Measurements from ENCODE around the gene HOXA13.

Gene HOXA13

GRCh38 chr7:27156916-27157701, 42.8 kb downstream of the HOXA13 start:
- Histone ChIP-seq H3K9me3 (ENCODE audit: control insufficient read depth, low read length) (no peaks in the 10 kb centered on the region), H3K4me1 (ENCODE audit: control insufficient read depth, insufficient read depth, low read length, poor library complexity, severe bottlenecking) (peaks cover 7% of the 10 kb centered on the region), H3K27ac (ENCODE audit: low read depth, low read length, severe bottlenecking) (no peak overlapping the region), H3K36me3 (ENCODE audit: control insufficient read depth, insufficient read depth, low read length) (no peaks in the 10 kb centered on the region), H3K4me3 (ENCODE audit: extremely low read depth, insufficient read depth, low read length, poor library complexity, severe bottlenecking) (no peak overlapping the region)
- WGBS, 2 experiments (ENCODE audit: insufficient coverage in 2 of 2), result 28 to 39% methylated on average over 9 to 22 of the region's 30 CpGs

DNA sequence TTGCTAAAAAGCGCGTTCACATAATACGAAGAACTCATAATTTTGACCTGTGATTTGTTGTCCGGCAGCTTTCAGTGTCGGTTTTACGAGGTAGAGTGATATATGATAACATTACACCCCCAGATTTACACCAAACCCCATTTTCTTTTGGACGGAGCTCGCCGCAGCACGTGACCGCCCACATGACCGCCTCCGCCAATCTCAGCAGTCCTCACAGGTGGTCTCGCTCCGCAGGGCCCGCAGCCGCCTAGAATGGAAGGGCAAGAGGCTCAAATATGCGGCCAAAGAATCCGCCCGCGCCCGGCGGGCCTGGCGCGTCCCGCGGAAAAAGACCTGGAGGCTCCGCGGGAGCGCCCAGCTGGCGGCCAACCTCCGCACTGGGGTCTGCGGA, 43.4 kb downstream of the HOXA13 start, which contains the start of gene HOXA7:
Gene HOXA7, minus strand, starts transcription at position 168 of the 391 bp plus-strand sequence. Its CDS starts 130 bp downstream, at position 38.
- H3K36me3 ChIP-seq (ENCODE audit: control insufficient read depth, insufficient read depth, low read length), result no peaks in the 10 kb centered on the region
- 4 to 6% methylated on average over 23 of the region's 33 CpGs for WGBS, 2 experiments (ENCODE audit: insufficient coverage in 2 of 2)
- no peak within 1 kb of the TSS for H3K27ac ChIP-seq (ENCODE audit: low read depth, low read length, severe bottlenecking)
- H3K9me3 ChIP-seq (ENCODE audit: control insufficient read depth, low read length), result no peaks in the 10 kb centered on the region
- H3K4me1 ChIP-seq (ENCODE audit: control insufficient read depth, insufficient read depth, low read length, poor library complexity, severe bottlenecking), result peaks cover 7% of the 10 kb centered on the region
- H3K4me3 ChIP-seq (ENCODE audit: extremely low read depth, insufficient read depth, low read length, poor library complexity, severe bottlenecking), result peak within 1 kb of the TSS; percentile 23

DNA sequence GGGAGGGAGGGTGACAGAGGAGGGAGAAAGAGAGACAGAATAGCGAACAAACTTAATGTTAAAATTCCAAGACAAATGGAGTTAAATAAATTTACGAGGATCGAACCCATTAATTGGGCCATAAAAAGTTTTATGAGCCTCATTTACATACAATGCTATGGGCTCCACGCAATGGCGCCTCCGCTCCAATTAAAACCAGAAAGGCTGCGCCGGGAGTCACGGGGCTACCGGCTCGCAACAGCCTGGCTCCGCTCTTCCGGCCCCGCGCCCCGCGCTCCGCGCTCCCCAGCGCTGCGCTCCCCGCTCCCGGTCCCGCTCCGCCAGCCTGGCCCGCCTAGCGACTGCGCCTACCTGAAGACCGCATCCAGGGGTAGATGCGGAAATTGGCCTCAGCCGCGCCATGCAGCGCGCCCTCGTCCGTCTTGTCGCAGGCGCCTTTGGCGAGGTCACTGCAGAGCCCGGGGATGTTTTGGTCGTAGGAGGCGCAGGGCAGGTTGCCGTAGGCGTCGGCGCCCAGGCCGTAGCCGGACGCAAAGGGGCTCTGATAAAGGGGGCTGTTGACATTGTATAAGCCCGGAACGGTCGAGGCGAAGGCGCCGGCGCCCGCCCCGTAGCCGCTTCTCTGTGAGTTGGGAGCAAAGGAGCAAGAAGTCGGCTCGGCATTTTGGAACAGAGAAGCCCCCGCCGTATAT, 43.9 kb downstream of the HOXA13 start:
- no peaks in the 10 kb centered on the region for H3K9me3 ChIP-seq (ENCODE audit: control insufficient read depth, low read length)
- H3K36me3 ChIP-seq (ENCODE audit: control insufficient read depth, insufficient read depth, low read length), result no peaks in the 10 kb centered on the region
- WGBS, 2 experiments (ENCODE audit: insufficient coverage in 2 of 2), result 4 to 6% methylated on average over 51 to 57 of the region's 63 CpGs
- H3K27ac ChIP-seq (ENCODE audit: low read depth, low read length, severe bottlenecking), result no peak overlapping the region
- peaks cover 2% of the 10 kb centered on the region for H3K4me1 ChIP-seq (ENCODE audit: control insufficient read depth, insufficient read depth, low read length, poor library complexity, severe bottlenecking)
- H3K4me3 ChIP-seq (ENCODE audit: extremely low read depth, insufficient read depth, low read length, poor library complexity, severe bottlenecking), result peak overlapping the region; percentile 23

- Histone ChIP-seq H3K9me3 (ENCODE audit: control insufficient read depth, low read length) (no peaks in the 10 kb centered on the region), H3K27ac (ENCODE audit: low read depth, low read length, severe bottlenecking) (no peak overlapping the region), H3K36me3 (ENCODE audit: control insufficient read depth, insufficient read depth, low read length) (no peaks in the 10 kb centered on the region), H3K4me1 (ENCODE audit: control insufficient read depth, insufficient read depth, low read length, poor library complexity, severe bottlenecking) (peaks cover 2% of the 10 kb centered on the region), H3K4me3 (ENCODE audit: extremely low read depth, insufficient read depth, low read length, poor library complexity, severe bottlenecking) (peak overlapping the region; percentile 2)
- 9 to 21% methylated on average over 14 to 24 of the region's 48 CpGs for WGBS, 2 experiments (ENCODE audit: insufficient coverage in 2 of 2)
Observed at GRCh38 chr7:27154901-27155815, 44.7 kb downstream of the HOXA13 start.

- WGBS, 2 experiments (ENCODE audit: insufficient coverage in 2 of 2), result 33 to 52% methylated on average over 4 to 10 of the region's 10 CpGs
- Histone ChIP-seq H3K4me3 (ENCODE audit: extremely low read depth, insufficient read depth, low read length, poor library complexity, severe bottlenecking) (no peak overlapping the region), H3K36me3 (ENCODE audit: control insufficient read depth, insufficient read depth, low read length) (no peaks in the 10 kb centered on the region), H3K27ac (ENCODE audit: low read depth, low read length, severe bottlenecking) (no peak overlapping the region), H3K4me1 (ENCODE audit: control insufficient read depth, insufficient read depth, low read length, poor library complexity, severe bottlenecking) (peaks cover 2% of the 10 kb centered on the region), H3K9me3 (ENCODE audit: control insufficient read depth, low read length) (no peaks in the 10 kb centered on the region)
Observed at GRCh38 chr7:27154369-27154768, 45.5 kb downstream of the HOXA13 start.

DNA sequence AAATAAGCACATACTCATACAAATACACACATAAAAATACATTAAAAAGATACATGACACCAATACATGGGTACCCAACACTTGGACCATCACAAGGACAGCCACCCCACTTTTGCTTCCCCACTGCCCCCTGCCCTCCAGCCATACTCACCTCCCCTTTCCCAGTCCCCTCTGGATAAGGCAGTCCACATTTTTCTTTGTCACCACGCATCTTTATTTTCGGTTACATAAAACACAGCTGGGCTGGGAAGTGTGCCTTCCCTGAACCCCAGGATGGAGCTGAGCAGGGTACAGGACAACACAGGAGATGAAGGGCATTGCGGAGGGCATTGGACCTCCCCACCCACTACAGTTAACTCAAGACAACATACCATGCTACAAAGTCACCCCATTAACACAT, 46.4 kb downstream of the HOXA13 start:
- Histone ChIP-seq H3K9me3 (ENCODE audit: control insufficient read depth, low read length) (no peaks in the 10 kb centered on the region), H3K4me1 (ENCODE audit: control insufficient read depth, insufficient read depth, low read length, poor library complexity, severe bottlenecking) (peaks cover 2% of the 10 kb centered on the region), H3K36me3 (ENCODE audit: control insufficient read depth, insufficient read depth, low read length) (no peaks in the 10 kb centered on the region), H3K4me3 (ENCODE audit: extremely low read depth, insufficient read depth, low read length, poor library complexity, severe bottlenecking) (no peak overlapping the region), H3K27ac (ENCODE audit: low read depth, low read length, severe bottlenecking) (no peak overlapping the region)
- 27 to 29% methylated on average over 2 to 3 of the region's 3 CpGs for WGBS, 2 experiments (ENCODE audit: insufficient coverage in 2 of 2)

- Histone ChIP-seq H3K4me3 (ENCODE audit: extremely low read depth, insufficient read depth, low read length, poor library complexity, severe bottlenecking) (no peak overlapping the region), H3K9me3 (ENCODE audit: control insufficient read depth, low read length) (no peaks in the 10 kb centered on the region), H3K36me3 (ENCODE audit: control insufficient read depth, insufficient read depth, low read length) (no peaks in the 10 kb centered on the region), H3K27ac (ENCODE audit: low read depth, low read length, severe bottlenecking) (no peak overlapping the region), H3K4me1 (ENCODE audit: control insufficient read depth, insufficient read depth, low read length, poor library complexity, severe bottlenecking) (peaks cover 2% of the 10 kb centered on the region)
- WGBS, 2 experiments (ENCODE audit: insufficient coverage in 2 of 2), result 5 to 21% methylated on average over 11 to 13 of the region's 22 CpGs
Observed at GRCh38 chr7:27152816-27153442, 47.0 kb downstream of the HOXA13 start.

GRCh38 chr7:27151931-27152815, 47.7 kb downstream of the HOXA13 start, which contains the start of gene HOXA3:
Gene HOXA3, minus strand, starts transcription at chr7:27152583. Its CDS starts 41,943 bp downstream, at chr7:27110640.
- H3K9me3 ChIP-seq (ENCODE audit: control insufficient read depth, low read length), result no peaks in the 10 kb centered on the region
- no peaks in the 10 kb centered on the region for H3K36me3 ChIP-seq (ENCODE audit: control insufficient read depth, insufficient read depth, low read length)
- H3K4me3 ChIP-seq (ENCODE audit: extremely low read depth, insufficient read depth, low read length, poor library complexity, severe bottlenecking), result peak within 1 kb of the TSS; percentile 21
- no peak within 1 kb of the TSS for H3K27ac ChIP-seq (ENCODE audit: low read depth, low read length, severe bottlenecking)
- WGBS, 2 experiments (ENCODE audit: insufficient coverage in 2 of 2), result 3 to 6% methylated on average over 40 to 44 of the region's 53 CpGs
- peaks cover 2% of the 10 kb centered on the region for H3K4me1 ChIP-seq (ENCODE audit: control insufficient read depth, insufficient read depth, low read length, poor library complexity, severe bottlenecking)

DNA sequence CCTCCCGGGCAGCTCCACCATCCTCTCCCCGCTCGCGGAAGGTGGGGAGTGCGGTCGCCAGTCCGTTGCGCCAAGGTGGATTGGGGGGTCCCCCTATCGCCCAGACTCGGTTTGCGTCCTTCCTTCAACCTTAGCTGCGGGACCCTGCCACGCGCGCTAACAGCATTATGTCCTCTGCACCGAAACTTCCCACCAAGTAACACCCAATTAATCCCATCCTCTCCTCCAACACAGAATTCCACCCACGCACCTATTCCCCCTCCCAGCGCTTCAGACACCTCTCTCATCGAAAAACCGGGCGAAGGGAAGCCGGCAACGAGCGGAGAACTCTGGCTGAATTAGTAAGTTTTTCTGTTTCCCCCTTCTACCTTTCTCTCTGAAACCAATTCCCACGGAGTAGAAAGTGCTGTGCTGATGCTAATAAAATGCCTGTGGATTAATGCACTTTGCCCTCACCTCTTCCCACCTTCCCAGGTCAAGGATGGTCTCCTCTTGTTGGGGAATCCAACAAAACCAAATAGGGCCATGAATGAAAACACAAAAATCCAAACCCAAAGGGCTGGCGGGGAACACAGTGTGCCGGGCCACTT, 48.5 kb downstream of the HOXA13 start:
- Histone ChIP-seq H3K9me3 (ENCODE audit: control insufficient read depth, low read length) (peaks cover 2% of the 10 kb centered on the region), H3K36me3 (ENCODE audit: control insufficient read depth, insufficient read depth, low read length) (no peaks in the 10 kb centered on the region), H3K27ac (ENCODE audit: low read depth, low read length, severe bottlenecking) (no peak overlapping the region), H3K4me3 (ENCODE audit: extremely low read depth, insufficient read depth, low read length, poor library complexity, severe bottlenecking) (peak overlapping the region; percentile 21), H3K4me1 (ENCODE audit: control insufficient read depth, insufficient read depth, low read length, poor library complexity, severe bottlenecking) (peaks cover 2% of the 10 kb centered on the region)
- whole genome bisulfite sequencing, 2 experiments (ENCODE audit: insufficient coverage in 2 of 2), result 4 to 6% methylated on average over 4 to 16 of the region's 27 CpGs
